ENCODE results near the gene DGKB. TPM values are rescaled to one million over a fixed set of nuclear protein-coding genes. Genes with fewer than 3 reads are reported as not detected.

DGKB gene
- total RNA-seq, 1 experiment from 2014 or later: 0.48 TPM

DNA sequence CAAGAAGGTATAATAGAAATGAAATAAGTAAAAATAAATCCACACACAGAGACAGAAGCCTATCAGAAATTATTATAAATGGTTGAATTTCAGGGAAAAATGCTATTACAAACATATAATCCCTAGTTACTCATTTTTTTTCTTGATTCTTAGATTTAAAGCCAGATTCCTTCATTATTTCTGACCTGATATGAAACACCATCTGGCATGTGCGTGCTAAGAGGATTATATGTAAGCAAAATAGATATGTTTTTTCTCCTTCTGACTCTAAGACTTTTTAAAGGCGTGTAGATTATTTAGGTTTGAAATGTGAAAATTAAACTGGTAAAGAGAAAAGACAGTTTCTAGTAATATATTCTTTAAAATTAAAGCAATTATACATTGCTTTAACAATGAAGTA lies 676.4 kb downstream of the DGKB start:
- CTCF ChIA-PET: no interaction called here
- intact Hi-C loops (cut with micrococcal nuclease; ENCODE audit: unreplicated experiment): no loop called here
- DNase-seq: no peak
- no peaks in the 10 kb centered on the region for H3K27me3 ChIP-seq (ENCODE audit: insufficient read depth, low read depth)
- H3K4me2 ChIP-seq: no peak overlapping the region
- no peaks in the 10 kb centered on the region for H3K79me2 ChIP-seq (ENCODE audit: low read depth)
- BruUV-seq (replicated peaks): no TSS peak
- no peaks in the 10 kb centered on the region for H3K4me1 ChIP-seq (replicated peaks; ENCODE audit: insufficient read depth)
- H3K27ac ChIP-seq: no peak overlapping the region
- no peaks in the 10 kb centered on the region for H3F3A ChIP-seq (ENCODE audit: insufficient read depth, low read depth)
- no peaks in the 10 kb centered on the region for H4K20me1 ChIP-seq (ENCODE audit: insufficient read depth)
- no peak for TF ChIP-seq EZH2 (IDR thresholded peaks at IDR 0.05; ENCODE audit: low read depth)
- TF ChIP-seq, protein P1, sequence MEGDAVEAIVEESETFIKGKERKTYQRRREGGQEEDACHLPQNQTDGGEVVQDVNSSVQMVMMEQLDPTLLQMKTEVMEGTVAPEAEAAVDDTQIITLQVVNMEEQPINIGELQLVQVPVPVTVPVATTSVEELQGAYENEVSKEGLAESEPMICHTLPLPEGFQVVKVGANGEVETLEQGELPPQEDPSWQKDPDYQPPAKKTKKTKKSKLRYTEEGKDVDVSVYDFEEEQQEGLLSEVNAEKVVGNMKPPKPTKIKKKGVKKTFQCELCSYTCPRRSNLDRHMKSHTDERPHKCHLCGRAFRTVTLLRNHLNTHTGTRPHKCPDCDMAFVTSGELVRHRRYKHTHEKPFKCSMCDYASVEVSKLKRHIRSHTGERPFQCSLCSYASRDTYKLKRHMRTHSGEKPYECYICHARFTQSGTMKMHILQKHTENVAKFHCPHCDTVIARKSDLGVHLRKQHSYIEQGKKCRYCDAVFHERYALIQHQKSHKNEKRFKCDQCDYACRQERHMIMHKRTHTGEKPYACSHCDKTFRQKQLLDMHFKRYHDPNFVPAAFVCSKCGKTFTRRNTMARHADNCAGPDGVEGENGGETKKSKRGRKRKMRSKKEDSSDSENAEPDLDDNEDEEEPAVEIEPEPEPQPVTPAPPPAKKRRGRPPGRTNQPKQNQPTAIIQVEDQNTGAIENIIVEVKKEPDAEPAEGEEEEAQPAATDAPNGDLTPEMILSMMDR (conservative IDR thresholded peaks at IDR 0.05): no peak
- no peak overlapping the region for H2AFZ ChIP-seq
- H3K4me3 ChIP-seq: no peak overlapping the region
- no peaks in the 10 kb centered on the region for H3K9me2 ChIP-seq (ENCODE audit: insufficient read depth)
- H3K9me3 ChIP-seq (ENCODE audit: insufficient read depth, low read depth): no peaks in the 10 kb centered on the region
- POLR2A ChIA-PET (ENCODE audit: unreplicated experiment): interaction anchor here (0.6 kb wide), 1 partner anchor 50 kb away, joined by 3 read pairs; no protein-coding TSS in a partner anchor
- H3K36me3 ChIP-seq (ENCODE audit: low read depth): no peaks in the 10 kb centered on the region

DNA sequence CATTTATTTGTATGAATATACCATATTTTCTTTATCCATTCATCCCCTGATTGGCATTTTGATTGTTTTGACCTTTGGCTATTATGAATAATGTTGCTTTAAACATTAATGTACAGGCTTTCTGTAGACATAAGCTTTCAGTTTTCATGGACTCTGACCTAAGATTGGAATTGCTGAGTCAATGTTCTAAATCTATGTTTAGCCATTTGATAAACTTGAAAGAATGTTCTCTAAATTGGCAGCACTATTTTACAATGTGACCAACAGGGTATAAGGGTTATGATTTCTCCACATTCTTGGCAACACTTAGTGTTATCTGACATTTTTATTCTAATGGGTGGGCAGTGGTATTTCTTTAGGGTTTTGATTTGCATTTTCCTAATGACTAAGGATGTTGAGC lies 683.4 kb downstream of the DGKB start:
- Histone ChIP-seq H4K20me1 (ENCODE audit: insufficient read depth) (no peaks in the 10 kb centered on the region), H3K4me3 (no peak overlapping the region), H3K4me1 (replicated peaks; ENCODE audit: insufficient read depth) (no peaks in the 10 kb centered on the region), H2AFZ (no peak overlapping the region), H3K4me2 (no peak overlapping the region), H3K36me3 (ENCODE audit: low read depth) (no peaks in the 10 kb centered on the region), H3K9me2 (ENCODE audit: insufficient read depth) (no peaks in the 10 kb centered on the region), H3K27ac (no peak overlapping the region), H3K79me2 (ENCODE audit: low read depth) (no peaks in the 10 kb centered on the region), H3F3A (ENCODE audit: insufficient read depth, low read depth) (no peaks in the 10 kb centered on the region), H3K9me3 (ENCODE audit: insufficient read depth, low read depth) (no peaks in the 10 kb centered on the region; the same call in 1 of the 2 replicates), H3K27me3 (ENCODE audit: insufficient read depth, low read depth) (no peaks in the 10 kb centered on the region)
- CTCF ChIA-PET: no interaction called here
- no peak for DNase-seq
- POLR2A ChIA-PET (ENCODE audit: unreplicated experiment): no interaction called here
- no TSS peak for BruUV-seq (replicated peaks)
- no peak for TF ChIP-seq EZH2 (IDR thresholded peaks at IDR 0.05; ENCODE audit: low read depth)
- TF ChIP-seq, protein P1 (conservative IDR thresholded peaks at IDR 0.05): no peak
- intact Hi-C loops (cut with micrococcal nuclease; ENCODE audit: unreplicated experiment): no loop called here

DNA sequence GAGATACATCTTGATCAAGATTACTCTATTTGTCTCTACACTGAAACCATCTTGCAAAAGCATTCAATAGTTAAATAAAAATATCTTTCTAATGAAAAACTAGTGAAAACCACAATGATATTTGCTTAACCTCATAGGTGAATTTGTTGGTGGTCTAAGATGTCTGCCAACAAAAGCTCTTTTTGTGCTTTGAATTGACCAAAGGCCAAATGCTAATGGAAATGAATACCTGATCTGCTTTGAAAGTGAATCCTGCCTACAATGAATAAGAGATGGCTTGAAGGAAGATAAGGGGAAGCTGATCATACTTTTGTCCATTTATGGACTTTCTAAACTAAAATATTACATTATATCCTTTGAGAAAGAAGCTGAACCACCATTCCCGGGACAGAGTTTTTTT lies 684.2 kb downstream of the DGKB start:
- Histone ChIP-seq H3K9me3 (ENCODE audit: insufficient read depth, low read depth) (no peaks in the 10 kb centered on the region; the same call in 1 of the 2 replicates), H3K27ac (no peak overlapping the region), H3K9me2 (ENCODE audit: insufficient read depth) (no peaks in the 10 kb centered on the region), H3K27me3 (ENCODE audit: insufficient read depth, low read depth) (no peaks in the 10 kb centered on the region), H3K4me2 (no peak overlapping the region), H3F3A (ENCODE audit: insufficient read depth, low read depth) (no peaks in the 10 kb centered on the region), H3K4me3 (no peak overlapping the region), H4K20me1 (ENCODE audit: insufficient read depth) (no peaks in the 10 kb centered on the region), H3K4me1 (replicated peaks; ENCODE audit: insufficient read depth) (no peaks in the 10 kb centered on the region), H3K36me3 (ENCODE audit: low read depth) (no peaks in the 10 kb centered on the region), H2AFZ (no peak overlapping the region), H3K79me2 (ENCODE audit: low read depth) (no peaks in the 10 kb centered on the region)
- TF ChIP-seq, protein P1 (conservative IDR thresholded peaks at IDR 0.05): no peak
- TF ChIP-seq EZH2 (IDR thresholded peaks at IDR 0.05; ENCODE audit: low read depth): no peak
- ChIA-PET POLR2A (ENCODE audit: unreplicated experiment) (no interaction called here), CTCF (no interaction called here)
- intact Hi-C loops (cut with micrococcal nuclease; ENCODE audit: unreplicated experiment): no loop called here
- DNase-seq: no peak
- BruUV-seq (replicated peaks): no TSS peak

All from PC-9 (cell line).